Endodermal cell (in vitro differentiated cells): ENCODE results near the gene BIRC7. TPM values are rescaled to one million over a fixed set of nuclear protein-coding genes. Genes with fewer than 3 reads are reported as not detected.

ENCODE experiments used
- DNase-seq: peaks from one replicate; pipeline ENCODE4 v3.0.0-alpha.2; 2017
- H3K27ac ChIP-seq: 2 replicates; pipeline ENCODE4 v1.5.1; 2013; ENCODE audit warnings: mild to moderate bottlenecking, low read depth, low read length, moderate library complexity
- H3K27me3 ChIP-seq: 2 replicates; pipeline ENCODE4 v1.6.1; 2013; ENCODE audit warnings: mild to moderate bottlenecking, low read length, moderate library complexity; ENCODE audit not compliant: insufficient read depth, control insufficient read depth, poor library complexity, severe bottlenecking
- H3K36me3 ChIP-seq: 2 replicates; pipeline ENCODE4 v1.7.0; 2013; ENCODE audit warnings: mild to moderate bottlenecking, low read length, moderate library complexity; ENCODE audit not compliant: control insufficient read depth, insufficient read depth
- H3K4me1 ChIP-seq: one replicate; pipeline ENCODE4 v1.7.0; 2013; ENCODE audit warnings: low read length; ENCODE audit not compliant: control insufficient read depth, insufficient read depth
- H3K4me3 ChIP-seq: 2 replicates; pipeline ENCODE4 v1.5.1; 2013; ENCODE audit warnings: mild to moderate bottlenecking, low read length, moderate library complexity
- H3K9ac ChIP-seq: 2 replicates; pipeline ENCODE4 v1.6.1; 2013; ENCODE audit warnings: mild to moderate bottlenecking, low read length, moderate library complexity; ENCODE audit not compliant: poor library complexity, severe bottlenecking; ENCODE audit errors: extremely low read depth
- H3K9me3 ChIP-seq: 2 replicates; pipeline ENCODE4 v1.6.1; 2013; ENCODE audit warnings: mild to moderate bottlenecking, low read length, moderate library complexity; ENCODE audit not compliant: control insufficient read depth
- H3K27ac Mint-ChIP-seq: 2 replicates; pipeline ENCODE4 v1.8.0; 2020; ENCODE audit warnings: mixed read lengths
- H3K27me3 Mint-ChIP-seq: 2 replicates; pipeline ENCODE4 v1.8.0; 2021; ENCODE audit warnings: mild to moderate bottlenecking, mixed read lengths; ENCODE audit not compliant: insufficient read depth
- H3K36me3 Mint-ChIP-seq: 2 replicates; pipeline ENCODE4 v1.8.0; 2020; ENCODE audit warnings: low read depth, mixed read lengths
- H3K4me1 Mint-ChIP-seq: 2 replicates; pipeline ENCODE4 v1.8.0; 2020; ENCODE audit warnings: mixed read lengths
- H3K4me3 Mint-ChIP-seq: 2 replicates; pipeline ENCODE4 v1.8.0; 2020; ENCODE audit warnings: mild to moderate bottlenecking, moderate library complexity, mixed read lengths
- H3K9me3 Mint-ChIP-seq: 2 replicates; pipeline ENCODE4 v1.8.0; 2020; ENCODE audit warnings: mild to moderate bottlenecking, mixed read lengths
- CTCF ChIP-seq: fragments of 200-600 bp; sonication (generic); conservative IDR thresholded peaks from 2 replicates; pipeline ENCODE4 v1.5.0; 2021; ENCODE audit warnings: antibody characterized with exemption, mild to moderate bottlenecking
- WGBS, 2 experiments: methylation state at CpG; one replicate each; pipeline versions ENCODE4 v1.1.5 to v1.1.7; 2013; ENCODE audit warnings: missing lambda C conversion rate in 2 of 2, mixed read lengths in 1 of 2; ENCODE audit not compliant: insufficient coverage in 1 of 2, insufficient read length in 1 of 2; 5-methylcytosine and 5-hydroxymethylcytosine counted together
- microRNA-seq: library from miRNA; unstranded; fragments of <30 nt; microRNA quantifications from one replicate; pipeline ENCODE4 v1.2.0, GENCODE V29; 2020; ENCODE audit warnings: borderline microRNAs expressed
- total RNA-seq, 2 donors: library from RNA; stranded (reverse); fragmentation: NEBNext Ultra II Directional in 1 of 2; extraction: Animal tissue kit (Norgen Biotek cat#: 25700) in 1 of 2; gene quantifications; 2 replicates in 1 of 2; 3 replicates in 1 of 2; pipeline ENCODE4 v1.2.1, GENCODE V29; 2021

Gene BIRC7
- total RNA-seq, 2 donors from 2014 or later = not detected

- no peak overlapping the region for H3K4me3 Mint-ChIP-seq
- WGBS, 2 experiments = 95 to 97% methylated on average over 24 to 28 of the region's 28 CpGs
Measured at GRCh38 chr20:63288581-63289251, 53.0 kb downstream of the BIRC7 start.

GRCh38 chr20:63289311-63290135 lies 53.8 kb downstream of the BIRC7 start:
- H3K9me3 ChIP-seq = no peaks in the 10 kb centered on the region
- no peak overlapping the region for H3K4me3 Mint-ChIP-seq
- H3K4me1 Mint-ChIP-seq = no peaks in the 10 kb centered on the region
- H3K4me1 ChIP-seq = no peaks in the 10 kb centered on the region
- no peaks in the 10 kb centered on the region for H3K27me3 Mint-ChIP-seq
- DNase-seq = no peak
- H3K9me3 Mint-ChIP-seq = no peaks in the 10 kb centered on the region
- peaks cover 18% of the 10 kb centered on the region for H3K36me3 Mint-ChIP-seq
- H3K27ac ChIP-seq = no peak overlapping the region
- H3K27me3 ChIP-seq = no peaks in the 10 kb centered on the region
- H3K9ac ChIP-seq = no peak overlapping the region
- H3K27ac Mint-ChIP-seq = no peak overlapping the region
- peaks cover 3% of the 10 kb centered on the region for H3K36me3 ChIP-seq
- no peak overlapping the region for H3K4me3 ChIP-seq
- no peak for TF ChIP-seq CTCF
- WGBS, 2 experiments = 94 to 96% methylated on average over 19 to 25 of the region's 25 CpGs

More at GRCh38 chr20:63288581-63289251, 53.0 kb downstream of the BIRC7 start:
- Histone ChIP-seq H3K27me3 (no peaks in the 10 kb centered on the region), H3K36me3 (peaks cover 3% of the 10 kb centered on the region), H3K9ac (no peak overlapping the region), H3K4me1 (no peaks in the 10 kb centered on the region), H3K4me3 (no peak overlapping the region), H3K9me3 (no peaks in the 10 kb centered on the region), H3K27ac (no peak overlapping the region)
- Mint-ChIP-seq H3K36me3 (peaks cover 20% of the 10 kb centered on the region), H3K27me3 (no peaks in the 10 kb centered on the region), H3K9me3 (no peaks in the 10 kb centered on the region), H3K4me1 (no peaks in the 10 kb centered on the region), H3K27ac (no peak overlapping the region)
- DNase-seq = no peak
- no peak for TF ChIP-seq CTCF

Small RNA genes lying within 50 kb of the gene (microRNA-seq; reads per million reads assigned to microRNA genes)
- gene MIR3196 = not detected
- not detected for gene MIR4326

Other genes with a start within 250 kb of the BIRC7 start
- not detected for gene BHLHE23, start 228.9 kb upstream of the BIRC7 start, total RNA-seq
- 10 to 100 TPM; 64.9 to 73.2 TPM for gene YTHDF1, start 19.8 kb upstream of the BIRC7 start, total RNA-seq
- 1 to 10 TPM in 1 of 2 donors, under 1 TPM in 1; 0.24 to 1.7 TPM for gene NKAIN4, start 18.6 kb downstream of the BIRC7 start, total RNA-seq
- gene ARFGAP1, start 36.9 kb downstream of the BIRC7 start, total RNA-seq = 100 to 1,000 TPM; 159 to 208 TPM
- gene COL20A1, start 57.3 kb downstream of the BIRC7 start, total RNA-seq = under 1 TPM in 1 of 2 donors, not detected in 1; 0.44 TPM
- gene CHRNA4, start 125.4 kb downstream of the BIRC7 start, total RNA-seq = under 1 TPM in 1 of 2 donors, not detected in 1; 0.46 TPM
- gene KCNQ2, start 236.8 kb downstream of the BIRC7 start, total RNA-seq = 10 to 100 TPM; 36.4 to 62.8 TPM